H1 (cell line): ENCODE data around the gene ASB1. TPM values are rescaled to one million over a fixed set of nuclear protein-coding genes. Genes with fewer than 3 reads are reported as not detected.

Source experiments
- CTCF ChIA-PET: fragments of 300-600 bp; sonication (Branson Sonifier 250); formaldehyde crosslinking; loops from one replicate; lab custom pipeline; 2021; ENCODE audit not compliant: partially characterized antibody; lab: Charles Lee
- POLR2A ChIA-PET: fragments of 300-600 bp; sonication (Branson Sonifier 250); formaldehyde crosslinking; loops from one replicate; lab custom pipeline; 2021; ENCODE audit warnings: inconsistent platforms; ENCODE audit not compliant: partially characterized antibody; lab: Charles Lee
- DNase-seq, 2 experiments: peaks; one replicate each; pipeline versions ENCODE4 v3.0.0 to v3.0.0-alpha.2; 2010 to 2022; ENCODE audit warnings: low spot score in 2 of 2, low read depth in 1 of 2, mixed read lengths in 1 of 2
- FAIRE-seq: peaks from 2 replicates; lab custom pipeline; 2011; peaks lifted over from hg19 to GRCh38; lab: Jason Lieb, UNC
- H2AFZ ChIP-seq: 2 replicates; pipeline ENCODE4 v1.8.1; 2012; ENCODE audit warnings: low read length, inconsistent platforms
- H2AK5ac ChIP-seq: 2 replicates; pipeline ENCODE4 v1.6.1; 2013; ENCODE audit warnings: low read depth, low read length
- H2BK120ac ChIP-seq: replicated peaks from 2 replicates; pipeline ENCODE3; 2013; ENCODE audit warnings: low read depth, low read length, inconsistent platforms
- H2BK12ac ChIP-seq: 2 replicates; pipeline ENCODE4 v1.6.1; 2013; ENCODE audit warnings: low read depth, low read length
- H2BK15ac ChIP-seq: 2 replicates; pipeline ENCODE4 v1.6.1; 2013; ENCODE audit warnings: low read length
- H2BK20ac ChIP-seq: 2 replicates; pipeline ENCODE4 v1.6.1; 2013; ENCODE audit warnings: low read length
- H2BK5ac ChIP-seq: 2 replicates; pipeline ENCODE4 v1.6.1; 2013; ENCODE audit warnings: low read depth, low read length
- H3K14ac ChIP-seq: 2 replicates; pipeline ENCODE4 v1.6.1; 2013; ENCODE audit warnings: inconsistent platforms; ENCODE audit not compliant: insufficient read length
- H3K18ac ChIP-seq: 2 replicates; pipeline ENCODE4 v1.6.1; 2013; ENCODE audit warnings: low read length; ENCODE audit errors: extremely low read depth
- H3K23ac ChIP-seq: 2 replicates; pipeline ENCODE4 v1.6.1; 2013; ENCODE audit warnings: inconsistent platforms; ENCODE audit not compliant: insufficient read length
- H3K23me2 ChIP-seq: 2 replicates; pipeline ENCODE4 v1.6.1; 2013; ENCODE audit warnings: low read depth, low read length
- H3K27ac ChIP-seq: 2 replicates; pipeline ENCODE4 v1.6.1; 2011; ENCODE audit warnings: low read depth, low read length, inconsistent platforms
- H3K27me3 ChIP-seq, 4 experiments: replicated peaks in 1 of 4; 1 replicate in 1 of 4; 2 replicates in 3 of 4; pipeline versions ENCODE4 v1.6.1 to v1.8.1; 2011 to 2013; ENCODE audit warnings: low read length in 3 of 4, mild to moderate bottlenecking in 3 of 4, inconsistent platforms in 2 of 4, mixed read lengths in 2 of 4, moderate library complexity in 1 of 4; ENCODE audit not compliant: control insufficient read depth in 3 of 4, insufficient read depth in 3 of 4; ENCODE audit errors: extremely low read depth in 1 of 4
- H3K36me3 ChIP-seq, 4 experiments: 2 replicates each; pipeline versions ENCODE4 v1.6.1 to v1.8.1; 2011 to 2013; ENCODE audit warnings: mild to moderate bottlenecking in 4 of 4, low read length in 3 of 4, moderate library complexity in 2 of 4, control low read depth in 1 of 4, inconsistent platforms in 1 of 4; ENCODE audit not compliant: insufficient read depth in 4 of 4, control insufficient read depth in 2 of 4
- H3K4ac ChIP-seq: replicated peaks from 2 replicates; pipeline ENCODE3; 2013; ENCODE audit warnings: low read length, low read depth, mixed read lengths, inconsistent platforms; ENCODE audit not compliant: insufficient read length
- H3K4me1 ChIP-seq, 4 experiments: replicated peaks in 1 of 4; 1 replicate in 1 of 4; 2 replicates in 3 of 4; pipeline versions ENCODE4 v1.6.1 to v1.8.1; 2011 to 2013; ENCODE audit warnings: low read length in 3 of 4, inconsistent platforms in 2 of 4, mixed read lengths in 1 of 4; ENCODE audit not compliant: insufficient read depth in 4 of 4, control insufficient read depth in 3 of 4
- H3K4me2 ChIP-seq, 2 experiments: 2 replicates each; pipeline versions ENCODE4 v1.6.1 to v1.8.1; 2011 to 2013; ENCODE audit warnings: low read depth in 2 of 2, low read length in 2 of 2, control low read depth in 1 of 2, inconsistent platforms in 1 of 2, mild to moderate bottlenecking in 1 of 2; ENCODE audit not compliant: insufficient read depth in 1 of 2
- H3K4me3 ChIP-seq, 4 experiments: fragments of 200-600, 300-600 bp in 1 of 4; sonication (generic), shearing (Covaris generic), sonication (Bioruptor Twin) in 1 of 4; 2 replicates each; pipeline versions ENCODE4 v1.5.1 to v1.8.1; 2011 to 2016; ENCODE audit warnings: low read length in 4 of 4, low read depth in 3 of 4, control low read depth in 2 of 4, inconsistent platforms in 2 of 4, mild to moderate bottlenecking in 2 of 4, mixed read lengths in 1 of 4, moderate library complexity in 1 of 4; ENCODE audit not compliant: insufficient read depth in 2 of 4; ENCODE audit errors: extremely low read depth in 1 of 4
- H3K56ac ChIP-seq: replicated peaks from 2 replicates; pipeline ENCODE3; 2013; ENCODE audit warnings: low read depth, mild to moderate bottlenecking, mixed read lengths, low read length, inconsistent platforms; ENCODE audit not compliant: insufficient read length
- H3K79me1 ChIP-seq: 2 replicates; pipeline ENCODE4 v1.6.1; 2013; ENCODE audit warnings: low read depth, low read length, control low read depth
- H3K79me2 ChIP-seq, 2 experiments: 2 replicates each; pipeline versions ENCODE4 v1.6.1 to v1.8.1; 2012 to 2013; ENCODE audit warnings: low read length in 2 of 2, mild to moderate bottlenecking in 2 of 2, inconsistent platforms in 1 of 2; ENCODE audit not compliant: insufficient read depth in 2 of 2, control insufficient read depth in 1 of 2
- H3K9ac ChIP-seq, 4 experiments: replicated peaks in 1 of 4; 1 replicate in 1 of 4; 2 replicates in 3 of 4; pipeline versions ENCODE4 v1.6.1 to v1.8.1; 2011 to 2013; ENCODE audit warnings: low read depth in 3 of 4, low read length in 3 of 4, control low read depth in 2 of 4, mild to moderate bottlenecking in 2 of 4, moderate library complexity in 2 of 4, inconsistent platforms in 1 of 4; ENCODE audit errors: extremely low read depth in 1 of 4
- H3K9me3 ChIP-seq, 2 experiments: 2 replicates each; pipeline versions ENCODE4 v1.6.1 to v1.8.1; 2012 to 2013; ENCODE audit warnings: mild to moderate bottlenecking in 2 of 2, moderate library complexity in 2 of 2, control low read depth in 1 of 2, inconsistent platforms in 1 of 2, low read depth in 1 of 2, low read length in 1 of 2, mixed read lengths in 1 of 2; ENCODE audit not compliant: insufficient read depth in 2 of 2
- H4K20me1 ChIP-seq, 2 experiments: replicated peaks in 1 of 2; 2 replicates each; pipeline versions ENCODE3 to v1.8.1; 2011 to 2013; ENCODE audit warnings: inconsistent platforms in 2 of 2, low read length in 2 of 2, mild to moderate bottlenecking in 1 of 2; ENCODE audit not compliant: insufficient read depth in 2 of 2, control insufficient read depth in 1 of 2
- H4K5ac ChIP-seq: 2 replicates; pipeline ENCODE4 v1.6.1; 2013; ENCODE audit warnings: low read length, low read depth, mixed read lengths, inconsistent platforms; ENCODE audit not compliant: insufficient read length
- H4K8ac ChIP-seq: 2 replicates; pipeline ENCODE4 v1.8.0; 2013; ENCODE audit warnings: mild to moderate bottlenecking, moderate library complexity, low read length, inconsistent platforms; ENCODE audit not compliant: insufficient read depth; ENCODE audit errors: extremely low read depth
- H4K91ac ChIP-seq: replicated peaks from 2 replicates; pipeline ENCODE3; 2013; ENCODE audit warnings: low read length, mixed read lengths, inconsistent platforms; ENCODE audit not compliant: insufficient read length
- BCL11A ChIP-seq, 2 experiments: IDR thresholded peaks; one replicate each; pipeline ENCODE4 v1.6.1; 2011; ENCODE audit warnings: low read depth in 2 of 2, low read length in 2 of 2, mild to moderate bottlenecking in 2 of 2
- BRCA1 ChIP-seq: IDR thresholded peaks from 2 replicates; pipeline ENCODE4 v1.6.1; 2012; ENCODE audit warnings: low read depth, low read length, improper control_type of control experiment
- CBX5 ChIP-seq: fragments of 300-800, 300-1000 bp; sonication (generic); IDR thresholded peaks from 2 replicates; pipeline ENCODE4 v1.7.1; 2016; ENCODE audit warnings: antibody characterized with exemption, low read length, low read depth
- E2F6 ChIP-seq: IDR thresholded peaks from 2 replicates; pipeline ENCODE4 v1.6.1; 2012; ENCODE audit warnings: inconsistent platforms
- EP300 ChIP-seq, 2 experiments: IDR thresholded peaks; 1 replicate in 1 of 2; 2 replicates in 1 of 2; pipeline ENCODE4 v1.6.1; 2011 to 2012; ENCODE audit warnings: low read depth in 2 of 2, low read length in 2 of 2, mild to moderate bottlenecking in 2 of 2, borderline replicate concordance in 1 of 2, inconsistent platforms in 1 of 2, moderate library complexity in 1 of 2
- KDM4A ChIP-seq: IDR thresholded peaks from one replicate; pipeline ENCODE4 v1.7.1; 2012; ENCODE audit warnings: low read depth, mild to moderate bottlenecking, moderate library complexity, low read length, inconsistent platforms; ENCODE audit not compliant: severe bottlenecking
- NRF1 ChIP-seq: IDR thresholded peaks from 2 replicates; pipeline ENCODE4 v1.6.1; 2011; ENCODE audit warnings: mild to moderate bottlenecking, low read depth, low read length, improper control_type of control experiment
- POU5F1 ChIP-seq: IDR thresholded peaks from 2 replicates; pipeline ENCODE4 v1.6.1; 2011; ENCODE audit warnings: low read depth, mild to moderate bottlenecking, low read length, moderate library complexity
- RXRA ChIP-seq: IDR thresholded peaks from 2 replicates; pipeline ENCODE4 v1.6.1; 2011; ENCODE audit warnings: low read depth, mild to moderate bottlenecking, low read length, moderate library complexity; ENCODE audit not compliant: insufficient read depth
- SIX5 ChIP-seq: IDR thresholded peaks from 2 replicates; pipeline ENCODE4 v1.6.1; 2011; ENCODE audit warnings: mild to moderate bottlenecking, low read depth, low read length
- TAF7 ChIP-seq: optimal IDR thresholded peaks from 2 replicates; pipeline ENCODE3; 2011; ENCODE audit warnings: low read depth, mild to moderate bottlenecking, inconsistent platforms, low read length, moderate library complexity, borderline replicate concordance
- YY1 ChIP-seq: IDR thresholded peaks from 2 replicates; pipeline ENCODE4 v1.6.1; 2011; ENCODE audit warnings: low read depth, mild to moderate bottlenecking, low read length
- WGBS, 2 experiments: shearing (Covaris generic) in 1 of 2; methylation state at CpG; one replicate each; pipeline versions ENCODE4 v1.1.6 to v1.1.7; 2013 to 2015; ENCODE audit warnings: low lambda C conversion rate in 2 of 2, mixed read lengths in 2 of 2, inconsistent platforms in 1 of 2, low coverage in 1 of 2, missing lambda C conversion rate in 1 of 2; ENCODE audit not compliant: insufficient replicate concordance in 2 of 2, insufficient coverage in 1 of 2, insufficient read length in 1 of 2; ENCODE audit errors: extremely low coverage in 1 of 2, missing lambda C conversion rate in 1 of 2; 5-methylcytosine and 5-hydroxymethylcytosine counted together
- polyA plus RNA-seq, 7 experiments: library from polyadenylated mRNA; depleted of rRNA in 3 of 7; stranded (reverse) in 5 of 7; unstranded in 2 of 7; fragments of >200 nt in 5 of 7; fragments of 200-250 nt in 2 of 7; gene quantifications; 1 replicate in 5 of 7; 2 replicates in 1 of 7; 4 replicates in 1 of 7; pipeline versions ENCODE4 v1.2.1 to v1.2.3, GENCODE V29; 2011 to 2013; ENCODE audit warnings: missing spikeins in 2 of 7, mixed read lengths in 2 of 7
- total RNA-seq: library from RNA; stranded (reverse); fragmentation: NEBNext Ultra II Directional; extraction: Animal tissue kit (Norgen Biotek cat#: 25700); gene quantifications from 2 replicates; pipeline ENCODE4 v1.2.1, GENCODE V29; 2021

The ASB1 gene
- total and polyA plus RNA-seq, 2 of the 8 experiments (the other 6 are each of a cell fraction or from before 2014, with no cell fraction given), result 24.1 to 36.0 TPM

DNA sequence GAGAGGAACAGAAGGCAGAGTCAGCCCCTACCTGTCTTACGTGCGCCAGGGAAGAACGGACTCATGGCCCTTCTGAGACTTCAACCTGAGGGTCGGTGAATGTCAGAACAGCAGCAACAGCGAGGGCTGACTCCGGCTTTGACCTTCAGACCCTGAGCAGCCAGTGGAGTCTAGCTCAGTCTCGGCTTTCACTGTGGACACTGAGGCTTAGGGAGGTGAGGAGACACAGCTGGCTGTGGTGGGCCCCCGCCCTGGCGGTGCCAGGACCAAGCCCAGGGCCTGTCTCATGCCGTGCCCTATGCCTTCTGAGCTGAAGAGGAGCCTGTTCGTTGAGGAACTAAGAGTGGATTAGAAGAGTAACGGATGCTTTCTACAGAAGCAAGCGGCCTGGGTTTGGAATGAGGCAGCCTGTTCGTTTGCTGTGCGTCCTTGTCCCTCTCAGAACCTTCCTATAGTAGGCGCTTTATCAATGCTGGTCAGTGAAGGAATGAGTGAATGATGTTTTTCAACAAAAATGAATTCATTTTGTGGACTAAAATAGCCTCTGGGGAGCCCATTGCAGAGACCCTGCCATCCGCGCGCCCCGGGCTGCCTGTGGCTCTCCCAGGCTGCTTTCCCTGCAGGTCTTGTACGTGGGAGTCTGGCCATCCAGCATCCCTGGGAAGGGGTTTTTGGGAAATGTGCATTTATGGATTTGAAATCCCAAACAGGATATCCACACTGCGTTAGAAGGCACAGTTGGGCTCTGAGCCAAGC, 38.9 kb downstream of the ASB1 start:
- no peak overlapping the region for H3K27ac ChIP-seq
- CTCF ChIA-PET, result interaction anchor here (1.1 to 1.5 kb wide), 4 partner anchors 13 to 122 kb away, joined by 3 to 6 read pairs (median 4); no protein-coding TSS in a partner anchor
- H3K9ac ChIP-seq, result no peak overlapping the region
- TF ChIP-seq BCL11A (IDR thresholded peaks at IDR 0.05; ENCODE audit: low read depth in 2 of 2, low read length in 2 of 2), result no peak
- TF ChIP-seq KDM4A, result no peak
- TF ChIP-seq BRCA1, result no peak
- no peak for TF ChIP-seq RXRA
- no peak for TF ChIP-seq YY1
- no peak for TF ChIP-seq POU5F1
- TF ChIP-seq TAF7, result no peak
- TF ChIP-seq SIX5, result no peak
- no peak for TF ChIP-seq E2F6
- no peak for TF ChIP-seq EP300 (IDR thresholded peaks at IDR 0.05; ENCODE audit: borderline replicate concordance in 1 of 2, low read depth in 2 of 2, low read length in 2 of 2)
- no peak for TF ChIP-seq NRF1
- TF ChIP-seq CBX5, result no peak

More for the DNA sequence above, 38.9 kb downstream of the ASB1 start:
- Histone ChIP-seq H3K23me2 (no peaks in the 10 kb centered on the region), H4K8ac (no peak overlapping the region), H2BK5ac (no peak overlapping the region), H3K36me3 (no peaks in the 10 kb centered on the region), H3K79me2 (no peaks in the 10 kb centered on the region), H3K79me1 (no peaks in the 10 kb centered on the region), H4K20me1 (no peaks in the 10 kb centered on the region), H3K14ac (no peak overlapping the region), H2BK20ac (no peak overlapping the region), H3K18ac (no peak overlapping the region), H3K27me3 (no peaks in the 10 kb centered on the region; a peak in 1 of 7 replicates), H3K4me1 (no peaks in the 10 kb centered on the region), H2BK12ac (no peak overlapping the region), H2BK120ac (no peak overlapping the region), H3K4me2 (no peak overlapping the region), H2AFZ (no peak overlapping the region), H4K91ac (no peak overlapping the region), H3K4ac (no peak overlapping the region), H3K23ac (no peak overlapping the region), H2BK15ac (no peak overlapping the region), H3K9me3 (no peaks in the 10 kb centered on the region), H3K56ac (no peak overlapping the region), H3K4me3 (no peak overlapping the region), H2AK5ac (no peak overlapping the region), H4K5ac (no peak overlapping the region)
- WGBS, 2 experiments, result 88% methylated on average over 22 of the region's 22 CpGs; no CpG with 5 or more reads in 1 of the 2 experiments
- POLR2A ChIA-PET, result no interaction called here
- no peak for DNase-seq
- FAIRE-seq, result no peak
